H4 (cell line): ENCODE measurements around the gene PRRX2. TPM values are rescaled to one million over a fixed set of nuclear protein-coding genes. Genes with fewer than 3 reads are reported as not detected.

ENCODE experiments used
- DNase-seq: peaks from one replicate; pipeline ENCODE4 v3.0.0-alpha.2; 2015; ENCODE audit warnings: low spot score
- total RNA-seq: library from RNA; depleted of rRNA; stranded (reverse); fragments of >200 nt; shearing (Covaris generic); gene quantifications from 2 replicates; pipeline ENCODE4 v1.2.3, GENCODE V29; 2014

Gene PRRX2
- total RNA-seq, 1 experiment from 2014 or later, result 16.5 TPM

GRCh38 chr9:129703667-129704355 lies 38.4 kb downstream of the PRRX2 start:
- no peak for DNase-seq

- no peak for DNase-seq
These were observed 39.4 kb downstream of the PRRX2 start for GRCh38 chr9:129704807-129705206.

DNA sequence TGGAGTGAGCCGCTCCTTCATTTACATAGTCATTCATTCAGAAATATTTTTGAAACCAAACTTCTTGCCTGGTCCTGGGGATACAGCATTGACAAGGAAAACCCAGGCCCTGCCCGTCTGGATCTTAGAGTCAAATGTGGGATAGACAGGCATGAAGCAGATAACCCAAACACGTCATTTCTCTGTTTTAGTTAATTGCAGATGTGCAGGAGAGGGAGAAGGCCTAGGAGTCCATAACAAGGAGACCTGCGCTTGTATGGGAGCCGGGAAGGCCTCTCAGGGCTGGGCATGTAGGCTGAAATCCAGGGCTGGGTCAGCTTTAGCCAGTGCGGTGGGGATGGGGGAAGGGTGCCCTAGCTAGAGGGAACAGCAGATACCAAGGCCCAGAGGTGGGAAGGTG lies 43.3 kb downstream of the PRRX2 start:
- DNase-seq, result no peak

DNA sequence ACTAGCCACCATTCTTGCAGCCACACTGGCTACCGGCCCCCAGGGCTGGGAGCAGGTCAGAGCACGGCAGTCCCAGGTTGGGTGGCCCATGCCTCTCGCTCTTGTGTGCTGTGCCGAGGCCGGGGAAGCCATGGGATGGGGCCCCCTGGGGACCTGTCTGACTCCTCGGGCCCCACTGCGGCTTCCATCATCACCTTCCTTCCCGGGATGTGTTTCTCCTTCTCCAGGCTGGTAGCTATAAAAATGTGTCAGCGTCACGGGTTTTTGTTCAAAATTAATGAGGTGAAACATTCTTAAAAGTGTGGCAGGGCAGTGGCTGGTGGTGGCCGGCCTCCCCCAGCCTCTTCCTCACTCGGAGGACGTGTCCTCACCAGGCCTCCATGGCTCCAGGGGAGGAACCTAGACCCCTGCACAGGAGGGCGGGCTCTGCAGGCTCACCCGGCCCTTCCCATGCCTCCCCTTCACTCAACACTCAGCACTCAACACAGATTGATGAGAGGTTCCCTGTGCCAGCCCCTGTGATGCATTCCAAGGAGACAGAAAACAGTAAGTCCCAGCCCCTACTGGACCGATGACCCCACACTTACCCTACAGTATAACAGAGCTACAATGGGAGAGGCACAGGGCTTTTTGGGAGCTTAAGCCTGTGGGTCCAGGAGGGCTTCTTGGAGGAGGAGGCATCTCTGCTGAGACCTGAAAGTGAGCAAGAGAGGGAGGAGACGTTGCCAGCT lies 44.2 kb downstream of the PRRX2 start:
- no peak for DNase-seq

GRCh38 chr9:129710169-129710453 lies 44.7 kb downstream of the PRRX2 start:
- DNase-seq, result no peak

GRCh38 chr9:129712634-129713401 lies 47.4 kb downstream of the PRRX2 start:
- DNase-seq, result peak; percentile 79

DNA sequence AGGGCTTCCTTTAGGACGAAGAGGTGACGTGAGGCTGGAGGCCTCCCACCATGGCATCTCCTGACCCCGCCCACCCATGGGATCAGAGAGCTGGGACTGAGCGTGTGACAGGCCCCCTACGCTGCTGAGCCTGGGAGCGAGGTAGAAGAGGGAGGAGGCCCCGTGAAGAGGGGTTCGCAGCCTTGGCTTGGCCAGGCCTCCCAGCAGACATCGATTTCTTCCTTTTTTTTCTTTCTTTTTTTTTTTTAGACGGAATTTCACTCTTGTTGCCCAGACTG lies 47.9 kb downstream of the PRRX2 start:
- no peak for DNase-seq

GRCh38 chr9:129714511-129715061 lies 49.1 kb downstream of the PRRX2 start:
- no peak for DNase-seq

DNA sequence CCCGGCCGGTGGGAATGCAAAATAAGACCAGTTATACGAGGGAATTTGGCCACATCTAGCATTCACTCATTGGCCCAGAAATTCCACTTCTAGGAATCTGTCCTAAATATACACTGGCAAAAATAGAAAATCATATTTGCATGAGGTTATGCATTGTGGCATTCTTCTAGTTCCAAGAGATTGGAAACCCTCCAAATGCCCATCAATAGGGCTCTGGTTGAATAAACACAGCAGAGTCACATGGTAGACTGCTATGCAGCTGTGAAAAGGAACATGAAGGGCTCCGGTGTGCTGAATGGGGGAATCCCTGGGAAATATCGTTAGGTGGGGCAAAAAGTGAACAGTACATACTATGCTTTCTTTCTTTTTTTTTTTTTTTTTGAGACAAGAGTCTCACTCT lies 50.6 kb downstream of the PRRX2 start:
- DNase-seq, result no peak

DNA sequence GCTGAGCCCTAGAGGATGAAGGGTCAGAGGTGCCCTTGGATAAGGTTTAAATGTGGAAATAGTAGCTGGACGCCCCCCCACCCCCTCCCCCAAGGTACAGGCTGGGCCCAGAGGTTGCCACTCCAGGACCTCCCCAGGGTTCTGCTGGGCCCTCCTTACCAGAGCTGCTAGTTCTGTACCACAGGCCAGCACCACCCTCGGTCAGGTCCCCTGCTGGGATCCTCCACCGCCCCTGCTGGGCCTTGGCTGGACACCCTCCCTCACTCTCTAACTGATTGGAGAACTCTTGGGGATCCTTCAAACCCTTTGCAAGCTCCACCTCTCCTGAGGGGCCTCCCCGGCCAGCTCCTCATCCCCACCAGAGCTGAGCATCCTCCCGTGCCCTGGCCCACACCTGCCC lies 52.5 kb downstream of the PRRX2 start:
- no peak for DNase-seq

GRCh38 chr9:129718647-129719046 lies 53.2 kb downstream of the PRRX2 start:
- DNase-seq, result no peak

DNA sequence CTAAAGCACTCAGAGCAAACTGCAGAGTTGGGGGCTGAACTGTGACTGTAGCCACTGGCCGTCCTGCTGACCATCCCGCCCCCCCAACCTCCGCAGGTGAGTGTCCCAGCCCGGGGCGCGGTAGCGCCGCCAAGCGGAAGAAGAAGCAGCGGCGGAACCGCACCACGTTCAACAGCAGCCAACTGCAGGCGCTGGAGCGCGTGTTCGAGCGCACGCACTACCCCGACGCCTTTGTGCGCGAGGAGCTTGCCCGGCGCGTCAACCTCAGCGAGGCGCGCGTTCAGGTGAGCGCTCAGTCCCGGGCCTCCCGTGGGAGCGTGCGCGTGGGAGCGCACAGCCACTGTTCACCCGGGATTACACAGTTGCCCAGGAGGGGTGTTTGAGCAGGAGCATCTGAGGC lies 53.7 kb downstream of the PRRX2 start:
- DNase-seq, result no peak

DNA sequence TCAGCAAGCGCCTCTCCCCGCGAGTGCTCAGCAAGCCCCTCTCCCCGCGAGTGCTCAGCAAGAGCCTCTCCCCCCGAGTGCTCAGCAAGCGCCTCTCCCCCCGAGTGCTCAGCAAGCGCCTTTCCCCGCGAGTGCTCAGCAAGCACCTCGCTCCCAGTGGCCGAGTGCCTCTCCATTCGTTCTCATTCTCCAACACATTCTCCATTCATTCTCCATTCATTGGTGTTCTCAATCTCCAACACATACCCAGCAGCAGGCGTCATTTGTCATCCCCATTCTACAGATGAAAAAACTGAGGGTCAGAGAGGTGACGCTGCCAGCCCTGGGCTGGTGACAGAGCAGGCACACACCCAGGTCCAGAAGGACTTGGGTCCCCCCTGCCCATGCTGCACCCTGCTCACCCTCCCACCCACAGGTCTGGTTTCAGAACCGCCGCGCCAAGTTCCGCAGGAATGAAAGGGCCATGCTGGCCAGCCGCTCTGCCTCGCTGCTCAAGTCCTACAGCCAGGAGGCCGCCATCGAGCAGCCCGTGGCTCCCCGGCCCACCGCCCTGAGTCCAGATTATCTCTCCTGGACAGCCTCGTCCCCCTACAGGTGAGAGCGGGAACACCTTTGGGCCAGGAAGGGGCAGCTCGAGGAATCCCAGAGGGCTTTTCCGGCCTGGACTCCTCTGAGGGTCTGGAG lies 54.9 kb downstream of the PRRX2 start:
- DNase-seq, result no peak

DNA sequence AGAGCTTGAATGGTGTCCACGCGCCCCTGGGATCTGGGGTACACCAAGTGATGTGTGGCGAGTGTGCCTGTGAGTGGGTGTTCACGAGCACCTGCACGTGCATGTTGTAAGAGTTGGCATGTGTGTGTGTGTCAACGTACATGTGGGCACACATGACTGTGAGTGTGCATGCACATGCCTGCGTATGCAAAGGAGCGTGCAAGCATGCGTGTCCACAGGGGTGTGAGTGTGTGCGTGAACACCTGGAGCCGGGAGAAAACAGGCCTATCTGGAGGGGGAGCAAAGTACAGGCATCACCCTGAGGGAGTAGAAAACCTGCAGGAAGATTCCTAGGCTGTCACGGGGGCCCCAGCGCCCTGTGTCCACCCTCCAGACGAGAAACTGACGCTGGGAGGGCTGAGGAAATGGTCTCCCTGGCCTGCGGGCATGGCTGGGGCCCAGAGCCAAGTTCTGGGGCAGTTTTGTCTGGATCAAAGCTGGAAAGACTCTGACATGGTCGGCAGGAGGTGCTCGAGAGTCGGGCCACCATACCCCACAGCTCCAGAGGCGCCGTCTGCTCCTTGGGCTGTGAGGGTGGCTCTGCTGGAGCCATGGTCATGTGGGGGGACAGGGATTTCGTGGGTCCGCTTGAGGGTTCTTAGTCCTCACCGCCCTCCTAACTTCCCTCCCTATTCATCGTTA lies 55.6 kb downstream of the PRRX2 start:
- no peak for DNase-seq

DNA sequence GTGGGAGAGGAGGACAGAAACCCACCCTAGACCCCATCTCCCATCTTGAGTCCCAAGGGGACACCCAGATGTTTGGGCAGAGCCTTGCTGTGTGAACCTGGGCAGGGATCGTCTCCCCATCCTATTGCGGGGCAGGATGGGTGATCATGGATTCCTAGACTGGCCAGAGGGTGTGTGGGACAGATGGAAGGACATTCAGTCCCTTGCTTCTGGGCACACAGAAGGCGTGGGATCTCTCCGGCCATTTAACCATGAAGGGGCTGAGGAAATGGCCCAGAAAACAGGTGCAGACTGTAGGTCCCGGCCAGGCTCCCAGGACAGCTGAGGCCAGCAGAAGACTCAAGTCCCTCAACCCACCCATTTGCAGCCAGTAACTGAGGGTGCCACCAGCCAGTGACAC lies 57.5 kb downstream of the PRRX2 start:
- DNase-seq, result no peak

GRCh38 chr9:129724456-129725190 lies 59.2 kb downstream of the PRRX2 start:
- no peak for DNase-seq

- peak; percentile 88 for DNase-seq
These were observed 60.4 kb downstream of the PRRX2 start for GRCh38 chr9:129725795-129726251.

- DNase-seq, result peak; percentile 91
These were observed 61.1 kb downstream of the PRRX2 start for GRCh38 chr9:129726322-129727160.

DNA sequence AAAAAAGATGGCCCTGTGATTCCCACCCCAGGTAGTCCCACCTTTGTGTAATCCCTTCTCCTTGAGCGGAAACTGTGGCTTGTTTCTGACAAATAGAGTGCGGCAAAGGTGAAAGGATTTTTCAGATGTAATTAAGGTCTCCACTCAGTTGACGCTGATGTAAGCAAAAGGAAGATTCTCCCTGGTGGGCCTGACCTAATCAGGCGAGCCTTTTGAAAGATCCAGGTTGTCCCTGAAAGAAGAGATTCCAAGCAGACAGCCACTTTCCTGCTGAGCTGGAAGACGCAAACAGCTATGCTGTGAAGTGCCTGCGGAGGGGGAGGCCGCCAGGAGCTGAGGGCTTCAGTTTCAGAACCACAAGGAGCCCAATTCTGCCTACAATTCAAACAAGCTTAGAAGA lies 63.3 kb downstream of the PRRX2 start:
- no peak for DNase-seq

DNA sequence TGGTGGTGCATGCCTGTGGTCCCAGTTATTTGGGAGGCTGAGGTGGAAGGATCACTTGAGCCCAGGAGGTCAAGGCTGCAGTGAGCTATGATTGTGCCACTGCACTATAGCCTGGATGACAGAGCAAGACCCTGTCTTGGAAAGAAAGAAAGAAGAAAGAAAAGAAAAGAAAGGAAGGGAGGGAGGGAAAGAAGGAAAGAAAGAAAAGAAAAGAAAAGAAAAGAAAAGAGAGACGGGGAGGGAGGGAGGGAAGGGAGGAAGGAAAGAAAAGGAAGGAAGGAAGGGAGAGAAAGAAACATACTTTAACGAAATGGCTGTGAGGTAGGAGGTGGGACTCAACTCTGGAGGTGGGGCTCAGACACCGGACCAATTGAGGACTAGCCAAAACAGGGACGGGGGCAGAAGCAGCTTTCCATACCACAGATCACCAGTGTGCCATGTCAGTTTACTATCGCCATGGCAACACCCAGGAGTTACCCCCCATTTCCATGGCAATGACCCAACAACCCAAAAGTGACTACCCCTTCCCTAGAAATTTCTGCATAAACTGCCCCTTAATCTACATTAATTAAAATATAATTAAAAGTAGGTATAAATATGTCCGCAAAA lies 66.1 kb downstream of the PRRX2 start:
- DNase-seq, result no peak
